22Rv1 (cell line): ENCODE data around the gene AHRR.

Experiments used
- CTCF ChIP-seq: fragments of 450-650 bp; IDR thresholded peaks from 2 replicates; pipeline ENCODE4 v1.5.1; 2017; ENCODE audit warnings: mild to moderate bottlenecking
- ZFX ChIP-seq: fragments of 450-650 bp; IDR thresholded peaks from 2 replicates; pipeline ENCODE4 v1.6.1; 2017; ENCODE audit warnings: antibody characterized with exemption, borderline replicate concordance

DNA sequence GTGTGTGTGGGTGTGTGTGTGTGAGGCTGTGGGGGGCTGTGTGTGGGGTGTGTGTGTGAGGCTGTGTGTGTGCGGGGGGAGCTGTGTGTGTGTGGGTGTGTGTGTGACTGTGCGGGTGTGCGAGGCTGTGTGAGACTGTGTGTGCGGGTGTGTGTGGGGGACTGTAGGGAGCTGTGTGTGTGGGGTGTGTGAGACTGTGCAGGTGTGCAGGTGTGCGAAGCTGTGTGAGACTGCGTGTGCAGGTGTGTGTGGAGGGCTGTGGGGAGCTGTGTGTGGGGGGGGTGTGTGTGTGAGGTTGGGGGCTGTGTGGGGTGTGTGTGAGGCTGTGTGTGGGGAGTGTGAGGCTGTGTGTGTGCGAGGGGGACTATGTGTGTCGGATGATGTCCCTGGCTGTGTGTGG, 23.2 kb downstream of the AHRR start:
- TF ChIP-seq ZFX (no peak), CTCF (no peak)
